NCI-H1092 treated with DMSO at 0.1 percent for 48 hours (cell line): ENCODE measurements around the gene SYNGR2.
A peak's percentile ranks its signal among the peaks of the same experiment; 100 is the strongest.

Experiments
- DNase-seq: peaks from one replicate; lab custom pipeline; 2025; lab: John Stamatoyannopoulos, UW

The SYNGR2 gene

DNA sequence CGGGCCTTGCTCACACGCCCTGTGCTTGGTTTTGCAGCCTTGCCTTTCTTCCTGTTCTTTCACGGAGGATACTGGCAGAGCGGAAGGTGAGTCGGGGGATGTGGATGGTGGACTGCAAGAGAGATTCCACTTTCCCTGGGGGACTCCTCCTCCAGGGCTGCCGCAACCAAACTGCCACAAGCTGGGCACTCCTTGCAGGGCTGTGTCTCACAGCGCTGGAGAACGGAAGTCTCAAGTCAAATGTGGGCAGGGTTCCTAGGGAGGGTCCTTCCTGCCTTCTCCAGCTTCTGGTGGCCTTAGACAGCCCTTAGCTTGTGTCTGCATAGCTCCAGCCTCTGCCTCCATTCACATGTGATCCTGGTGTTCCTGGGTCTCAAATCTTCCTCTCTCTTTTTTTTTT lies 34.3 kb downstream of the SYNGR2 start:
- DNase-seq = no peak

DNA sequence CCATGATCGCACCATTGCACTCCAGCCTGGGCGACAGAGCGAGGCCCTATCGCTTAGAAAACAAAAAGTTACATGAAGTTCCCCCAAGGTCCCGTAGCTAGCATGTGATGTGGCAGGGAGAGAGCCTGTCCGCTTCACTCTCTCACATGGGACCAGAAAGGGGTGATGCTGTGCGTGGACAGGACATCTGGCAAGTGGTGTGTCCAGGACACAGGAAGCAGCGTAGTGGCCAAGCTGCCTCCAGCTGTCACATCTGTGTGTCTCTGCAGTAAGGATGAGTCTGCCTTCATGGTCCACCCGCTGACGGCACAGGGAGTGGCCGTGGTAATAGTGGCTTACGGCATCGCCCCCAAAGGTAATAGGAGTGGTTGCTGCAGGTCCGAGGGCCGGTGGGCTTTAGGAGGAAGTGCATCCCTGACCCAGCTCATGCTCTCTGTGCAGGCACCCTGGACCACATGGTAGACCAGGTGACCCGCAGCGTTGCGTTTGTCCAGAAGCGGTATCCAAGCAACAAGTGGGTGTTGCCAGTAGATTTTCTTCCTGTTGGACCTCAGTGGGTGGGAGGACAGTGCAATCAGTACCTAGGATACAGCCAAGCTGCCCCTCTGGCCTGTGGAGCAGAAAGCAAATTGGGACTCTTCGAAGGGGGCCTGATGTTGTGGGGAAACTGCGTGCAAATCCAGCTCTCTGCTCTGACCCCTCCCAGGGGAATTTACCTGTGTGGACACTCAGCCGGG lies 36.2 kb downstream of the SYNGR2 start:
- DNase-seq = no peak

DNA sequence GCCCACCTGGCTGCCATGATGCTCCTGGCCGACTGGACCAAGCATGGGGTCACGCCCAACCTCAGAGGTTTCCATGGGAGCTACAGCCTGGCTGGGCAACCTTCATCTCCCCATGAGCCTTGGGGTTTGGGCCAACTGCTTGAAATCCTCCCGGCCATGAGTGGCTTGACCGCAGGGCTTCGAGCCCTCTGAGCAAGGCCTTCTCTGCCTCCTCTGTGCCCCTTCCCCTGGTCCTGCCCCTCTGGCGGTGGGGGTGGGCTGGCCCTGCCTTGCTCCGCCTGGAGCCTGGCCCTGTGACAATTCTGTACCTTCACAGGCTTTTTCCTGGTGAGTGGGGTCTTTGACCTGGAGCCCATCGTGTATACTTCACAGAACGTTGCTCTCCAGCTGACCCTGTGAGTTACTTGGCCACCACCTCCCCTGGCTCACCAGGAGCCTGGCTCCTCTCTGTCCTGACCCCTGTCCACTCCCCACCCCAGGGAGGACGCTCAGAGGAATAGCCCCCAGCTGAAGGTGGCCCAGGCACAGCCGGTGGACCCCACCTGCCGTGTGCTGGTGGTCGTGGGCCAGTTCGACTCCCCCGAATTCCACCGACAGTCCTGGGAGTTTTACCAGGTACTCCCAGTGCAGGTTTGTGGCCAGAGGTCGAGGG lies 36.9 kb downstream of the SYNGR2 start:
- DNase-seq = no peak

DNA sequence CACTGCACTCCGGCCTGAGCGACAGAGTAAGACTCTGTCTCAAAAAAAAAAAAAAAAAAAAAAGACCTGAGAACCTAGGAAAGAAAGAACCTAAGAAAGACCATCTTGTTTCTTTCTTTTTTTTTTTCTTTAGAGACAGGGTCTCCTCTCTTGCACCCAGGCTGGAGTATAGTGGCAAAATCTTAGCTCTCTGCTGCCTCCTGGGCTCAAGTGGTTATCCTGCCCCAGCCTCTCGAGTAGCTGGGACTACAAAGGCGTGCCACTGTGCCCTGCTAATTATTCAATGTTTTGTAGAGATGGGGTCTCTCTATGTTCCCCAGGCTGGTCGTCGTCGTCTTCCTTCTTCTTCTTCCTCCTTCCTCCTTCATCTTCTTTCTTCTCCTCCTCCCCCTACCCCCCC lies 37.9 kb downstream of the SYNGR2 start:
- no peak for DNase-seq

DNA sequence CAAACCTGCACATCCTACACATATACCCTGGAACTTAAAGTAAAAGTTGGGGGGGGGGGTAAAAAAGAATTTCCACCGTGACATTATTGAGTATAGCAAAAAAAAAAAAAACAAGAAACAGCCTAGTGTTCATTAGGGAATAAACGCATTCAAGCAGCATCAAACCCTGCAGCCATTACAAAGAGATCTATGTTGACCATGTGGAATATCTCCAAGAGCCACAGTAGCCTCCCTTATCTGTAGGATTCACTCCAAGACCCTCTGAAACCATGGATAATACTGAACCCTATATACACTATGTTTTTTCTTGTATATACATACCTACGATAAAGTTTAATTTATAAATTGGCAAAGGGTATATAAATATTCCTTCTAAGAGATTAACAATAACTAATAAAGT lies 40.1 kb downstream of the SYNGR2 start:
- DNase-seq = no peak

DNA sequence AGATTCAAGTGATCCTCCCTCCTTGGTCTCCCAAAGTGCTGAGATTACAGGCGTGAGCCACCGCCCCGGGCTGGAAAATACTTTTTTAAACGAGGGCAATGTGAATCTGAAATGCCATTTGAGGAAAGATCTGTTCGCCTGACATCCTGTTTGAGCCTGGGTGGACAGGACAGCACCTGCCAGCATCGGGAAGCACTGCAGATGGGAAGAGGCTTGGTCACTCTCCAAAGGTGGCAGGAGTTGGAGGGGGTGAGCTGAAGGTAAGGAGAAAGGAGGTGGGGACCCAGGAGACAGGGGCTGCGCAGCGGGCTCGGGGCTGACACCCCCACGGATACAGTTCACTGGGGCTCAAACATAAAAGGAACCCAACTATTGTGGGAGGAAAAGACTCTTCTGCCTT lies 41.7 kb downstream of the SYNGR2 start:
- no peak for DNase-seq

DNA sequence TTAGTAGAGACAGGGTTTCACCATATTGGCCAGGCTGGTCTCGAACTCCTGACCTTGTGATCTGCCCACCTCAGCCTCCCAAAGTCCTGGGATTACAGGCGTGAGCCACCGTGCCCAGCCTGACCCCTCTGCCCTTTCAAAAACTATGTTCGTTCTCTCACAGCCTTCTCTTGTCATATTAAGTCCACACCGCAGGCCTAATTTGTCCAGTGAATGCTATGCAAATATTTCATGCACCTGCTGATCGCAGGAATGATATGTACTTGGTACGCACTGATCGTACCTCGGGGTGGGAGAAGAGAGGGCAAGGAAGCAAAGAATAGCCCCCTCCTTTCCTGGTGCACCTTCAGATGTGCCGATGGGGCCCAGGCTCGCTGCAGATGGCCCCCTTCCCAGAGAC lies 42.7 kb downstream of the SYNGR2 start:
- DNase-seq = no peak

DNA sequence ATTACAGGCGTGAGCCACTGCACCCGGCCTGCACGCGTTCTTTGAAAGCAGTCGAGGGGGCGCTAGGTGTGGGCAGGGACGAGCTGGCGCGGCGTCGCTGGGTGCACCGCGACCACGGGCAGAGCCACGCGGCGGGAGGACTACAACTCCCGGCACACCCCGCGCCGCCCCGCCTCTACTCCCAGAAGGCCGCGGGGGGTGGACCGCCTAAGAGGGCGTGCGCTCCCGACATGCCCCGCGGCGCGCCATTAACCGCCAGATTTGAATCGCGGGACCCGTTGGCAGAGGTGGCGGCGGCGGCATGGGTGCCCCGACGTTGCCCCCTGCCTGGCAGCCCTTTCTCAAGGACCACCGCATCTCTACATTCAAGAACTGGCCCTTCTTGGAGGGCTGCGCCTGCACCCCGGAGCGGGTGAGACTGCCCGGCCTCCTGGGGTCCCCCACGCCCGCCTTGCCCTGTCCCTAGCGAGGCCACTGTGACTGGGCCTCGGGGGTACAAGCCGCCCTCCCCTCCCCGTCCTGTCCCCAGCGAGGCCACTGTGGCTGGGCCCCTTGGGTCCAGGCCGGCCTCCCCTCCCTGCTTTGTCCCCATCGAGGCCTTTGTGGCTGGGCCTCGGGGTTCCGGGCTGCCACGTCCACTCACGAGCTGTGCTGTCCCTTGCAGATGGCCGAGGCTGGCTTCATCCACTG lies 45.8 kb downstream of the SYNGR2 start, which contains the start of gene BIRC5:
BIRC5 (plus strand) TSS at position 238 of the 690 bp plus-strand sequence; CDS start at position 302, 64 bp downstream.
- peak; percentile 93 for DNase-seq

DNA sequence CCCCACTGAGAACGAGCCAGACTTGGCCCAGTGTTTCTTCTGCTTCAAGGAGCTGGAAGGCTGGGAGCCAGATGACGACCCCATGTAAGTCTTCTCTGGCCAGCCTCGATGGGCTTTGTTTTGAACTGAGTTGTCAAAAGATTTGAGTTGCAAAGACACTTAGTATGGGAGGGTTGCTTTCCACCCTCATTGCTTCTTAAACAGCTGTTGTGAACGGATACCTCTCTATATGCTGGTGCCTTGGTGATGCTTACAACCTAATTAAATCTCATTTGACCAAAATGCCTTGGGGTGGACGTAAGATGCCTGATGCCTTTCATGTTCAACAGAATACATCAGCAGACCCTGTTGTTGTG lies 46.3 kb downstream of the SYNGR2 start:
- no peak for DNase-seq

DNA sequence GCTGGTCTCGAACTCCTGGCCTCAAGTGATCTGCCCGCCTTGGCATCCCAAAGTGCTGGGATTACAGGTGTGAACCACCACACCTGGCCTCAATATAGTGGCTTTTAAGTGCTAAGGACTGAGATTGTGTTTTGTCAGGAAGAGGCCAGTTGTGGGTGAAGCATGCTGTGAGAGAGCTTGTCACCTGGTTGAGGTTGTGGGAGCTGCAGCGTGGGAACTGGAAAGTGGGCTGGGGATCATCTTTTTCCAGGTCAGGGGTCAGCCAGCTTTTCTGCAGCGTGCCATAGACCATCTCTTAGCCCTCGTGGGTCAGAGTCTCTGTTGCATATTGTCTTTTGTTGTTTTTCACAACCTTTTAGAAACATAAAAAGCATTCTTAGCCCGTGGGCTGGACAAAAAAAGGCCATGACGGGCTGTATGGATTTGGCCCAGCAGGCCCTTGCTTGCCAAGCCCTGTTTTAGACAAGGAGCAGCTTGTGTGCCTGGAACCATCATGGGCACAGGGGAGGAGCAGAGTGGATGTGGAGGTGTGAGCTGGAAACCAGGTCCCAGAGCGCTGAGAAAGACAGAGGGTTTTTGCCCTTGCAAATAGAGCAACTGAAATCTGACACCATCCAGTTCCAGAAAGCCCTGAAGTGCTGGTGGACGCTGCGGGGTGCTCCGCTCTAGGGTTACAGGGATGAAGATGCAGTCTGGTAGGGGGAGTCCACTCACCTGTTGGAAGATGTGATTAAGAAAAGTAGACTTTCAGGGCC lies 51.2 kb downstream of the SYNGR2 start:
- no peak for DNase-seq
